Measurements from ENCODE around the gene CNTNAP2.

- TF ChIP-seq KDM1A (IDR thresholded peaks at IDR 0.05; ENCODE audit: borderline replicate concordance, low read length), result no peak
- no peak for TF ChIP-seq EZH2 (IDR thresholded peaks at IDR 0.05; ENCODE audit: low read depth, low read length, severe bottlenecking)
- TF ChIP-seq SIN3A (conservative IDR thresholded peaks at IDR 0.05 in 1 of 2, IDR thresholded peaks at IDR 0.05 in 1 of 2; ENCODE audit: low read depth in 1 of 2, low read length in 2 of 2), result no peak
- no peak for TF ChIP-seq YY1 (IDR thresholded peaks at IDR 0.05; ENCODE audit: low read depth, low read length)
- no peak for TF ChIP-seq TAF1 (IDR thresholded peaks at IDR 0.05; ENCODE audit: low read depth, low read length)
- TF ChIP-seq CHD2 (IDR thresholded peaks at IDR 0.05; ENCODE audit: low read length), result no peak
- TF ChIP-seq CHD1 (IDR thresholded peaks at IDR 0.05; ENCODE audit: low read depth, low read length), result no peak
Observed at GRCh38 chr7:147595042-147595441, 1478.4 kb downstream of the CNTNAP2 start.
